Measurements from ENCODE around the gene SPN.
"Not testable (repeated sequence)": the region's sequence is repeated elsewhere in the genome, so short reads cannot be mapped to it uniquely, and the experiment has no call there.

Gene SPN

GRCh38 chr16:29663016-29663806 is at the start of gene SPN:
Gene SPN (plus strand): TSS chr16:29663247. CDS start chr16:29663729, 482 bp downstream.
- peak in 1 of 2 donors; percentile 24 for DNase-seq (ENCODE audit: low read depth in 2 of 2, low spot score in 1 of 2)

- DNase-seq (ENCODE audit: low read depth in 2 of 2, low spot score in 1 of 2), result peak; percentile 82 to 86
Observed at GRCh38 chr16:29613307-29614057, 49.6 kb upstream of the SPN start.

GRCh38 chr16:29614691-29615314 is 48.2 kb upstream of the SPN start:
- not testable (repeated sequence) for DNase-seq (ENCODE audit: low read depth in 2 of 2, low spot score in 1 of 2)

- not testable (repeated sequence) for DNase-seq (ENCODE audit: low read depth in 2 of 2, low spot score in 1 of 2)
Observed at GRCh38 chr16:29616127-29616526, 46.9 kb upstream of the SPN start.

GRCh38 chr16:29620591-29620990 is 42.5 kb upstream of the SPN start:
- DNase-seq (ENCODE audit: low read depth in 2 of 2, low spot score in 1 of 2), result not testable (repeated sequence)

- not testable (repeated sequence) for DNase-seq (ENCODE audit: low read depth in 2 of 2, low spot score in 1 of 2)
Observed at GRCh38 chr16:29622738-29623137, 40.3 kb upstream of the SPN start.

GRCh38 chr16:29623253-29623652 is 39.8 kb upstream of the SPN start:
- DNase-seq (ENCODE audit: low read depth in 2 of 2, low spot score in 1 of 2), result not testable (repeated sequence)

- DNase-seq (ENCODE audit: low read depth in 2 of 2, low spot score in 1 of 2), result not testable (repeated sequence)
Observed at GRCh38 chr16:29625114-29625513, 37.9 kb upstream of the SPN start.

- peak; percentile 24 to 56 for DNase-seq (ENCODE audit: low read depth in 2 of 2, low spot score in 1 of 2)
Observed at GRCh38 chr16:29626778-29627331, 36.2 kb upstream of the SPN start.

- not testable (repeated sequence) for DNase-seq (ENCODE audit: low read depth in 2 of 2, low spot score in 1 of 2)
Observed at GRCh38 chr16:29627661-29628075, 35.4 kb upstream of the SPN start.

GRCh38 chr16:29628707-29629106 is 34.3 kb upstream of the SPN start:
- DNase-seq (ENCODE audit: low read depth in 2 of 2, low spot score in 1 of 2), result not testable (repeated sequence)

- not testable (repeated sequence) for DNase-seq (ENCODE audit: low read depth in 2 of 2, low spot score in 1 of 2)
Observed at GRCh38 chr16:29629318-29629717, 33.7 kb upstream of the SPN start.

- not testable (repeated sequence) for DNase-seq (ENCODE audit: low read depth in 2 of 2, low spot score in 1 of 2)
Observed at GRCh38 chr16:29631658-29632057, 31.4 kb upstream of the SPN start.

GRCh38 chr16:29635902-29636301 is 27.1 kb upstream of the SPN start:
- DNase-seq (ENCODE audit: low read depth in 2 of 2, low spot score in 1 of 2), result not testable (repeated sequence)

GRCh38 chr16:29636368-29636767 is 26.7 kb upstream of the SPN start:
- DNase-seq (ENCODE audit: low read depth in 2 of 2, low spot score in 1 of 2), result not testable (repeated sequence)

GRCh38 chr16:29638751-29639150 is 24.3 kb upstream of the SPN start:
- not testable (repeated sequence) for DNase-seq (ENCODE audit: low read depth in 2 of 2, low spot score in 1 of 2)

GRCh38 chr16:29641561-29641960 is 21.5 kb upstream of the SPN start:
- DNase-seq (ENCODE audit: low read depth in 2 of 2, low spot score in 1 of 2), result no peak

GRCh38 chr16:29643596-29643995 is 19.5 kb upstream of the SPN start:
- no peak for DNase-seq (ENCODE audit: low read depth in 2 of 2, low spot score in 1 of 2)

- DNase-seq (ENCODE audit: low read depth in 2 of 2, low spot score in 1 of 2), result no peak
Observed at GRCh38 chr16:29644338-29644857, 18.6 kb upstream of the SPN start.

- no peak for DNase-seq (ENCODE audit: low read depth in 2 of 2, low spot score in 1 of 2)
Observed at GRCh38 chr16:29644973-29645693, 17.9 kb upstream of the SPN start.

Measured in stimulated activated CD8-positive, alpha-beta memory T cell treated with anti-CD3 and anti-CD28 coated beads, Interleukin-4, amount 100 ng/mL, for 4 hours (primary cell).